ENCODE measurements around the gene AMPD2.
"Not testable (repeated sequence)": the region's sequence is repeated elsewhere in the genome, so short reads cannot be mapped to it uniquely, and the experiment has no call there.

AMPD2 gene

DNA sequence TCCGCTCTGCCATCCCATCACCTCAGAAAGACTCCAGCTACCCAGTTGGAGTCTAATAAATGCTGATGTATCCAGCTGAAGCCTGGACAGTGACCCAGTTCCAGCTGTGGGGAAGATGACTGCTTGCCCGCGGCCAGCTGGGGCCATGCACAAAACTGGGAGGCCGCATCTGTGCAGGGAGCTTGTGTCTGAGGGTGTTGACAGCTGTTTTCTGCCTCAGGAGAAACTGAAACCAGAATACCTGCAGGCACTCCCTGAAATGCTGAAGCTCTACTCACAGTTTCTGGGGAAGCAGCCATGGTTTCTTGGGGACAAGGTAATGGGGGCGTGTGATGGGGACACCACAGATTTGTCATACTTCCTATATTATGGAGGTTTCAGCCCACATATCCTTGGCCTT is 51.4 kb downstream of the AMPD2 start:
- H3K4me3 ChIP-seq (ENCODE audit: low read length) = no peak overlapping the region
- no peaks in the 10 kb centered on the region for H3K9me3 ChIP-seq (ENCODE audit: control insufficient read depth, low read length)
- no peak overlapping the region for H3K9ac ChIP-seq (ENCODE audit: low read length)
- no peaks in the 10 kb centered on the region for H3K36me3 ChIP-seq (ENCODE audit: control insufficient read depth, insufficient read depth, low read length, severe bottlenecking)
- H3K27me3 ChIP-seq (replicated peaks; ENCODE audit: control insufficient read depth, insufficient read depth, low read length) = no peaks in the 10 kb centered on the region
- H3K4me1 ChIP-seq (ENCODE audit: control insufficient read depth, insufficient read depth, low read length) = peaks cover 9% of the 10 kb centered on the region
- DNase-seq (ENCODE audit: low read depth) = no peak

- H3K36me3 ChIP-seq (ENCODE audit: control insufficient read depth, insufficient read depth, low read length, severe bottlenecking); H3K9ac ChIP-seq (ENCODE audit: low read length); H3K4me1 ChIP-seq (ENCODE audit: control insufficient read depth, insufficient read depth, low read length); H3K9me3 ChIP-seq (ENCODE audit: control insufficient read depth, low read length); H3K27me3 ChIP-seq (replicated peaks; ENCODE audit: control insufficient read depth, insufficient read depth, low read length); DNase-seq (ENCODE audit: low read depth); H3K4me3 ChIP-seq (ENCODE audit: low read length): not testable (repeated sequence)
These were observed 54.2 kb downstream of the AMPD2 start for GRCh38 chr1:109673861-109674260.

- H3K36me3 ChIP-seq (ENCODE audit: control insufficient read depth, insufficient read depth, low read length, severe bottlenecking); H3K4me3 ChIP-seq (ENCODE audit: low read length); H3K4me1 ChIP-seq (ENCODE audit: control insufficient read depth, insufficient read depth, low read length); H3K9me3 ChIP-seq (ENCODE audit: control insufficient read depth, low read length); H3K27me3 ChIP-seq (replicated peaks; ENCODE audit: control insufficient read depth, insufficient read depth, low read length); DNase-seq (ENCODE audit: low read depth); H3K9ac ChIP-seq (ENCODE audit: low read length): not testable (repeated sequence)
These were observed 57.2 kb downstream of the AMPD2 start for GRCh38 chr1:109676683-109677381.

DNA sequence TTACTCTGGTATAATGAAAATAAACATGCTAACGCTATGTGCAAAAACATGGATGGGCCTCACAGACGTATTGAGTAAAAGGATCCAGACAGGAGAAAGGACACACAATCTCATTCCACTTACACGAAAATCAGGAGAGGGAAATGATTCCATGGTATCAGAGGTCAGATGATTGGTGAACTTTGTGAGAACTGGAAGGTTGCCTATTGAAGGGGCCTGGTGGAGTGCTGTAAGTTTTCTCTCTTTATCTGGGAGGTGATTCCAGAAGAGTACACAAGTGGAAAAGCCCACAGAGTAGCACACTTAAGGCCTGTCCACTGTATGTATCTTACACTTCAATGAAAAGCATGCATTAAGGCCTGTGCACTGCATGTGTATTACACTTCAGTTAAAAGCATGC is 57.8 kb downstream of the AMPD2 start:
- Histone ChIP-seq H3K27me3 (replicated peaks; ENCODE audit: control insufficient read depth, insufficient read depth, low read length) (no peaks in the 10 kb centered on the region), H3K4me3 (ENCODE audit: low read length) (no peak overlapping the region), H3K9me3 (ENCODE audit: control insufficient read depth, low read length) (no peaks in the 10 kb centered on the region), H3K9ac (ENCODE audit: low read length) (no peak overlapping the region), H3K4me1 (ENCODE audit: control insufficient read depth, insufficient read depth, low read length) (no peaks in the 10 kb centered on the region), H3K36me3 (ENCODE audit: control insufficient read depth, insufficient read depth, low read length, severe bottlenecking) (no peaks in the 10 kb centered on the region)
- no peak for DNase-seq (ENCODE audit: low read depth)

DNA sequence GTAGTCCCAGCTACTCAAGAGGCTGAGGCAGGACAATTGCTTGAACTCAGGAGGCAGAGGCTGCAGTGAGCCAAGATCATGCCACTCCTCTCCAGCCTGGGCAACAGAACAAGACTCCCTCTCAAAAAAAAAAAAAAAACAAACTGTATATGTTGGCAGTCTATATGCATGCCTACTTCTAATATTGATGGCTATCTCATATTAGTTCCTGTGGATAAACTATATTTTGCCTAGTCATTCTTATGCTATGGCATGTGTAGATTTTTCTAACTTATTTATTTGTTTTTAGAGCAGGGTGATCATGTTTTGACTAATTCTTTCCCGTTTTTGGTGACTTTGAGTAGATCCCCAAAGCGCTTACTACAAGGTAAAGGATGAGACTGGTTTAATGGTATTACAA is 59.0 kb downstream of the AMPD2 start:
- H3K27me3 ChIP-seq (replicated peaks; ENCODE audit: control insufficient read depth, insufficient read depth, low read length); DNase-seq (ENCODE audit: low read depth); H3K9ac ChIP-seq (ENCODE audit: low read length); H3K9me3 ChIP-seq (ENCODE audit: control insufficient read depth, low read length); H3K4me3 ChIP-seq (ENCODE audit: low read length); H3K4me1 ChIP-seq (ENCODE audit: control insufficient read depth, insufficient read depth, low read length); H3K36me3 ChIP-seq (ENCODE audit: control insufficient read depth, insufficient read depth, low read length, severe bottlenecking): not testable (repeated sequence)

All from adipocyte (in vitro differentiated cells).